Sigmoid colon (tissue), 7 donors: ENCODE measurements around the gene PROK1. TPM values are rescaled to one million over a fixed set of nuclear protein-coding genes. Genes with fewer than 3 reads are reported as not detected.

Source experiments
- DNase-seq: peaks from one replicate; pipeline ENCODE4 v3.0.0-alpha.2; 2019
- H3K27ac ChIP-seq, 4 donors: fragments of 200-600 bp; sonication (generic); one replicate each; pipeline ENCODE4 v1.5.1; 2016 to 2019; ENCODE audit warnings: mild to moderate bottlenecking in 1 of 4
- H3K27me3 ChIP-seq, 3 donors: fragments of 200-600 bp; sonication (generic); one replicate each; pipeline ENCODE4 v1.5.1; 2019; ENCODE audit warnings: mild to moderate bottlenecking in 1 of 3
- H3K36me3 ChIP-seq, 4 donors: fragments of 200-600 bp; sonication (generic); one replicate each; pipeline ENCODE4 v1.5.1; 2016 to 2019
- H3K4me1 ChIP-seq, 4 donors: fragments of 200-600 bp; sonication (generic); one replicate each; pipeline ENCODE4 v1.5.1; 2017 to 2019
- H3K4me3 ChIP-seq, 4 donors: fragments of 200-600 bp; sonication (generic); one replicate each; pipeline ENCODE4 v1.5.1; 2017 to 2019; ENCODE audit warnings: mild to moderate bottlenecking in 2 of 4, moderate library complexity in 1 of 4
- H3K9me3 ChIP-seq, 4 donors: fragments of 200-600 bp in 3 of 4; sonication (generic) in 3 of 4; one replicate each; pipeline versions ENCODE4 v1.5.1 to v1.6.1; 2013 to 2019
- EP300 ChIP-seq, 4 donors: sonication (generic); formaldehyde crosslinking; IDR thresholded peaks; one replicate each; pipeline ENCODE4 v1.6.1; 2017; ENCODE audit warnings: antibody characterized with exemption in 4 of 4
- POLR2A ChIP-seq, 2 donors: fragments of 450-650 bp; IDR thresholded peaks; one replicate each; pipeline ENCODE4 v1.6.1; 2016; ENCODE audit warnings: antibody characterized with exemption in 2 of 2, mild to moderate bottlenecking in 2 of 2, moderate library complexity in 2 of 2
- POLR2AphosphoS5 ChIP-seq, 4 donors: sonication (generic); formaldehyde crosslinking; IDR thresholded peaks; one replicate each; pipeline ENCODE4 v1.6.1; 2017; ENCODE audit warnings: antibody characterized with exemption in 4 of 4
- WGBS, 2 donors: extraction: QIAGEN DNeasy Blood & Tissue Kit; methylation state at CpG; one replicate each; pipeline ENCODE4 v1.1.7; 2013; 5-methylcytosine and 5-hydroxymethylcytosine counted together
- intact Hi-C: fragments of 100-400 bp; cut with DNase I; formaldehyde crosslinking; loops from one replicate; pipeline ENCODE4 v1.15.1; 2023
- polyA plus RNA-seq, 3 donors: library from polyadenylated mRNA; stranded (reverse); fragments of 200-250 nt; gene quantifications; one replicate each; pipeline ENCODE4 v1.2.3, GENCODE V29; 2013
- total RNA-seq, 4 donors: library from RNA; depleted of rRNA; stranded (reverse); fragments of >200 nt; gene quantifications; one replicate each; pipeline ENCODE4 v1.1.0, GENCODE V29; 2016
- TF ChIP-seq, protein P1 (sequence below), 4 experiments: fragments of 450-650 bp in 3 of 4; fragments of 200-600 bp in 1 of 4; IDR thresholded peaks; one replicate each; pipeline ENCODE4 v1.5.1; 2016 to 2019; ENCODE audit warnings: antibody characterized with exemption in 4 of 4, mild to moderate bottlenecking in 3 of 4, moderate library complexity in 2 of 4
- donor health status: healthy with polysubstance abuse.
- donor health status: Bipolar disorder and iron deficiency.
- donor health status: healthy.

The PROK1 gene
- total and polyA plus RNA-seq, 7 donors, result 0.09 to 3.2 (median 0.46) TPM; not detected in 4

DNA sequence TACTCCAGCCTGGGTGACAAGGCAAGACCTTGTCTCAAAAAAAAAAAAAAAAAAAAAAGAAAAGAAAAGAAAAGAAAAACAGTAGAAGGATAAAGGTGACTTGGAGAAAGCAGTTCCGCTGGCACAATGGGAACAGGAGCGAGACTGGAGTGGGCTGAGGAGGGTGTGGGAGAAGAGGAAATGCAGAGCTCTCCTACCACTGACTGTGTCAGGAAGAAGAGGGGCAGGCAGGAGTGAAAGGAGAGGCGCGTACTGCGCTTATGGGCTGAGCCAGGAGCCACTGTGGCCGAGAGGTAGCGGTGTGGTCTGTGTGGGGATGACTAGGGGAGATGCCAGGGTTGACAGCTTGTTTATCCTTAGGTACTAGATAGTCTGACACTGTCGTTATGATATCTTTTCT is 6.4 kb upstream of the PROK1 start:
- WGBS, 2 donors, result 82 to 84% methylated on average over 8 of the region's 8 CpGs
- intact Hi-C loops, result no loop called here
- H3K27me3 ChIP-seq, result no peaks in the 10 kb centered on the region
- no peaks in the 10 kb centered on the region for H3K4me1 ChIP-seq
- no peak for DNase-seq
- no peaks in the 10 kb centered on the region for H3K9me3 ChIP-seq
- no peak overlapping the region for H3K27ac ChIP-seq
- no peaks in the 10 kb centered on the region for H3K36me3 ChIP-seq
- TF ChIP-seq EP300 (IDR thresholded peaks at IDR 0.05) (no peak), POLR2A (IDR thresholded peaks at IDR 0.05) (no peak), POLR2AphosphoS5 (IDR thresholded peaks at IDR 0.05) (no peak)
- TF ChIP-seq, protein P1, sequence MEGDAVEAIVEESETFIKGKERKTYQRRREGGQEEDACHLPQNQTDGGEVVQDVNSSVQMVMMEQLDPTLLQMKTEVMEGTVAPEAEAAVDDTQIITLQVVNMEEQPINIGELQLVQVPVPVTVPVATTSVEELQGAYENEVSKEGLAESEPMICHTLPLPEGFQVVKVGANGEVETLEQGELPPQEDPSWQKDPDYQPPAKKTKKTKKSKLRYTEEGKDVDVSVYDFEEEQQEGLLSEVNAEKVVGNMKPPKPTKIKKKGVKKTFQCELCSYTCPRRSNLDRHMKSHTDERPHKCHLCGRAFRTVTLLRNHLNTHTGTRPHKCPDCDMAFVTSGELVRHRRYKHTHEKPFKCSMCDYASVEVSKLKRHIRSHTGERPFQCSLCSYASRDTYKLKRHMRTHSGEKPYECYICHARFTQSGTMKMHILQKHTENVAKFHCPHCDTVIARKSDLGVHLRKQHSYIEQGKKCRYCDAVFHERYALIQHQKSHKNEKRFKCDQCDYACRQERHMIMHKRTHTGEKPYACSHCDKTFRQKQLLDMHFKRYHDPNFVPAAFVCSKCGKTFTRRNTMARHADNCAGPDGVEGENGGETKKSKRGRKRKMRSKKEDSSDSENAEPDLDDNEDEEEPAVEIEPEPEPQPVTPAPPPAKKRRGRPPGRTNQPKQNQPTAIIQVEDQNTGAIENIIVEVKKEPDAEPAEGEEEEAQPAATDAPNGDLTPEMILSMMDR (IDR thresholded peaks at IDR 0.05), result no peak
- H3K4me3 ChIP-seq, result no peak overlapping the region

DNA sequence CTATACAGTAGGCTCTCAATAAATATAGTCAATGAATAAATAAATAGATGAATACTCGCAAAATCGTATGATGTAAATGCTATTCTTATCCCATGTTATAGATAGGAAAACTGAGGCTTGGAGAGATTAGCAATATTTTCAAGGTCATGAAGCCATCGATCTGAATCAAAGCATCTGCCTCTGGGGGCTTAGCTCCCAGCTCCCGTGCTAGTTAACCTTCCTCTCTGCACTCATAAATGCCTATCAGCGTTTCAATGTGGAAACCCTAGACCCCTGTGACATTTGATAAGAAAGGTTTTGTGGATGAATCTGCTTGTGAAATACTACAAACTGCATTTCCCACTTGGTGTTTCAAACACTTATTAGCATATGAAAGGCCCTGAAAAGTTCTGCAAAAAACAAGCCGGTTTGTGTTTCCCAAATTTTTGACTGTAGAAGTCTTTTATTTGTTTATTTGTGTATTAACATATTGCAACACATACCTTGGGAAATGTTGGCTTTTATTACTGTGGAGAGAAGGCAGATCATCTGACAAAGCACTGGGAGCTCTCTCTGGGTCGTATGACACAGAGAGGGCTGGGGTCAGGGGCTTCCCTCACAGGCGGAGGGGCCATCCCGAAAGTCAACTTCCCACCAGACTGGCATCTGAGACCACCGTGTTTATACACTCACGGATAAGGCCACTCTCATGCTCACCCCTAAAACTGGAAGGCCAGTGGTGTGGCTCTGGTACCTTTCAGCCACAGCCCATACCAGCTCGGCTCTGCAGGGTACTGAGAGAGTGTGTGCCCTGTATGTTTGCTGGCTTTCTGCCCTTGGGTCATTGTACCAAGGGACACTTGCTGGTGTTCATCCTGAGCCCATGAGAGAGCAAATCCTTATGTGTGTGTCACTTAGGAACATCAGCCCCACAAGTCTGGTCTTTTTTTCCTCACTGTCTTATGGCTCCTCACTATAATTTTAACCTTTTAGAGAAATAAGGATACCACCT is 993 bp upstream of the PROK1 start:
- intact Hi-C loops, result no loop called here
- WGBS, 2 donors, result 42 to 56% methylated on average over 12 of the region's 12 CpGs
- no peaks in the 10 kb centered on the region for H3K4me1 ChIP-seq
- no peak for TF ChIP-seq POLR2A (IDR thresholded peaks at IDR 0.05)
- no peak for TF ChIP-seq POLR2AphosphoS5 (IDR thresholded peaks at IDR 0.05)
- TF ChIP-seq EP300 (IDR thresholded peaks at IDR 0.05), result no peak
- TF ChIP-seq, protein P1 (IDR thresholded peaks at IDR 0.05), result no peak
- no peak for DNase-seq
- no peaks in the 10 kb centered on the region for H3K9me3 ChIP-seq
- no peak overlapping the region for H3K4me3 ChIP-seq
- H3K27ac ChIP-seq, result no peak overlapping the region
- H3K36me3 ChIP-seq, result no peaks in the 10 kb centered on the region
- H3K27me3 ChIP-seq, result peaks cover 0 to 37% (median 0%) of the 10 kb centered on the region in 3 donors

DNA sequence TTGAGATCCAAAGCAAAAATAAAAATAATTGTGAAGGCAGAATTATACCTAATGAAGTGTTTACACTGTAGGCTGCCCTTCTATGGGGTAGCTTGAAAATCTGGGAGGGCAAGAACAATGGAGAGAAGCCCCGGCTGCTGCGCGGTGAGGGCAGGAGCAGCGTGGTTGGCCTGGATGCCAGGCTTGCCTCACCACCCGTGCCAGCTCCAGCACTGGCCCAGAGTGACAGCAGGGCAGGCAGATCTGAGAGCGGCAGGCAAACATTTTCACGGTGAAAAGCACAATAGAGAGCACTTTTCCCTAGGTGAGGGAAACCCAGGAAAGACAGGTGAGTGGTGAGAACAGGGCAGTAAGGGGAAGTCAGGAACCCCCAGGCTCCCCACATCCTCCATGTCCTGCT is 1.4 kb downstream of the PROK1 start:
- Histone ChIP-seq H3K36me3 (no peaks in the 10 kb centered on the region), H3K9me3 (no peaks in the 10 kb centered on the region), H3K27me3 (peaks cover 0 to 37% (median 0%) of the 10 kb centered on the region in 3 donors), H3K4me1 (no peaks in the 10 kb centered on the region), H3K4me3 (no peak overlapping the region), H3K27ac (no peak overlapping the region)
- intact Hi-C loops, result no loop called here
- WGBS, 2 donors, result 65 to 69% methylated on average over 7 of the region's 7 CpGs
- DNase-seq, result no peak
- no peak for TF ChIP-seq POLR2A (IDR thresholded peaks at IDR 0.05)
- TF ChIP-seq, protein P1 (IDR thresholded peaks at IDR 0.05), result no peak
- no peak for TF ChIP-seq EP300 (IDR thresholded peaks at IDR 0.05)
- TF ChIP-seq POLR2AphosphoS5 (IDR thresholded peaks at IDR 0.05), result no peak

DNA sequence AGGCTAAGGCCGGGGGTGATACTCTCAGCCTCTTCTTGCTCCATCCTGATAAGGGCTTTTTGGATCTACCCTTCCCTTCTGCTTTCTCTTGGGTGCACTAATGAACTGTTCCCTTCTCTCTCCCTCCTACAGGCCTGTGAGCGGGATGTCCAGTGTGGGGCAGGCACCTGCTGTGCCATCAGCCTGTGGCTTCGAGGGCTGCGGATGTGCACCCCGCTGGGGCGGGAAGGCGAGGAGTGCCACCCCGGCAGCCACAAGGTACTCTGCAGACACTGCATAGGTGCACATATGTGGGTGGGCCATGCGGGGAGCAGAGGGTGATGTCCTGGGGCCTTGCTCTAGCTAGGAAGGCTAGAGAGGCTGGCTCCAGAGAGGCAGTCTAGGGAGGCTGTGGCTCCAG is 2.9 kb downstream of the PROK1 start:
- Histone ChIP-seq H3K4me3 (no peak overlapping the region), H3K4me1 (no peaks in the 10 kb centered on the region), H3K36me3 (no peaks in the 10 kb centered on the region), H3K27me3 (peaks cover 0 to 37% (median 0%) of the 10 kb centered on the region in 3 donors), H3K9me3 (no peaks in the 10 kb centered on the region), H3K27ac (no peak overlapping the region)
- intact Hi-C loops, result no loop called here
- TF ChIP-seq EP300 (IDR thresholded peaks at IDR 0.05) (no peak), POLR2AphosphoS5 (IDR thresholded peaks at IDR 0.05) (no peak), POLR2A (IDR thresholded peaks at IDR 0.05) (no peak)
- TF ChIP-seq, protein P1 (IDR thresholded peaks at IDR 0.05), result no peak
- DNase-seq, result no peak
- 91 to 93% methylated on average over 9 of the region's 9 CpGs for WGBS, 2 donors
